HepG2 (cell line): ENCODE measurements around the gene VAV2. TPM values are rescaled to one million over a fixed set of nuclear protein-coding genes. Genes with fewer than 3 reads are reported as not detected.

Source experiments
- AKAP8 ChIP-seq: sonication (generic); formaldehyde crosslinking; IDR thresholded peaks from 2 replicates; pipeline ENCODE4 v1.5.1; 2020; ENCODE audit warnings: mild to moderate bottlenecking, missing genetic modification reagents
- ARNT2 ChIP-seq: sonication (generic); formaldehyde crosslinking; IDR thresholded peaks from 2 replicates; pipeline ENCODE4 v1.8.0; 2022; ENCODE audit warnings: mild to moderate bottlenecking, low read depth, missing genetic modification reagents, moderate library complexity
- HOXD1 ChIP-seq: sonication (generic); formaldehyde crosslinking; IDR thresholded peaks from 2 replicates; pipeline ENCODE4 v1.5.0; 2020; ENCODE audit warnings: missing genetic modification reagents
- ZNF383 ChIP-seq: sonication (generic); formaldehyde crosslinking; IDR thresholded peaks from 2 replicates; pipeline ENCODE4 v1.4.0; 2020; ENCODE audit warnings: missing genetic modification reagents, mild to moderate bottlenecking, borderline replicate concordance
- ZSCAN25 ChIP-seq: sonication (generic); formaldehyde crosslinking; IDR thresholded peaks from 2 replicates; pipeline ENCODE4 v1.8.0; 2022; ENCODE audit warnings: mild to moderate bottlenecking, missing genetic modification reagents
- polyA plus RNA-seq, 8 experiments: library from polyadenylated mRNA; depleted of rRNA in 3 of 8; stranded (reverse) in 7 of 8; unstranded in 1 of 8; fragments of >200 nt; fragmentation: Illumina TruSeq in 4 of 8; extraction: Trizol in 4 of 8; gene quantifications; 2 replicates each; pipeline versions ENCODE4 v1.2.1 to v1.2.3, GENCODE V29; 2011 to 2016; ENCODE audit warnings: low read depth in 4 of 8, missing spikeins in 1 of 8, mixed read lengths in 1 of 8; ENCODE audit not compliant: insufficient read depth in 1 of 8
- total RNA-seq, 5 experiments: library from RNA; depleted of rRNA; stranded (reverse); fragments of >200 nt; fragmentation: Illumina TruSeq; extraction: Trizol; gene quantifications; 2 replicates each; pipeline ENCODE4 v1.2.3, GENCODE V29; 2016; ENCODE audit warnings: low read depth in 1 of 5
- TF ChIP-seq, protein P1 (sequence below): sonication (generic); formaldehyde crosslinking; IDR thresholded peaks from 2 replicates; pipeline ENCODE4 v1.4.0; 2020; ENCODE audit warnings: mild to moderate bottlenecking, missing genetic modification reagents
- TF ChIP-seq, protein P2 (sequence below): sonication (generic); formaldehyde crosslinking; IDR thresholded peaks from 2 replicates; pipeline ENCODE4 v1.8.1; 2023; ENCODE audit warnings: missing genetic modification reagents, mild to moderate bottlenecking, borderline replicate concordance

Gene VAV2
- total and polyA plus RNA-seq, 2 of the 13 experiments (the other 11 are each of a cell fraction or from before 2014, with no cell fraction given), result 22.5 to 22.9 TPM

DNA sequence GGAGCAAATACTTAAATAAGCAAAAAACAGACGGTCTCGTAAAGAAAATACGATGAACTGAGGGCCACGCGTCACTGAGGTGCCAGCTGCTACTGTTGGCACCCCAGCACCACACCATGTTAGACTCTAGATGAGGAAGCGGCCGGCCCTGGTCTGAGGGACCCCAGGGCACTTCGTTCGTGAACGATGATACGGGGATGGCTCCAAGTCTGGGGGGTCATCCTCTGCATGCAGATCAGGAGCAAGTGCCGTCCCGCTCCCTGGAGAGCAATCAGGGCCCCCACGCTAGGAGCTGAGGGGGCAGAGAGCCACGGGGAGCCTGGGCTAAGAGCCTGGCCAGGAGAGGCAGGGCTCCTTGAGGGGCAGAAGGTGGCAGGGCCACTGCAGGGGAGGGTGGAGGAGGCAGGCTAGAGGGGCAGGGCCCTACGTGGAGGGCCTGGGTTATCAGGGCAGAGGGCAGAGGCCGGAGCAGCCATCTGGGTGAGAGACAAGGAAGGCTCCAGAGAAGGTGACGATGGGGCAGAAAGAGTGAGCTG is 278.1 kb downstream of the VAV2 start (continued):
- TF ChIP-seq, protein P1, sequence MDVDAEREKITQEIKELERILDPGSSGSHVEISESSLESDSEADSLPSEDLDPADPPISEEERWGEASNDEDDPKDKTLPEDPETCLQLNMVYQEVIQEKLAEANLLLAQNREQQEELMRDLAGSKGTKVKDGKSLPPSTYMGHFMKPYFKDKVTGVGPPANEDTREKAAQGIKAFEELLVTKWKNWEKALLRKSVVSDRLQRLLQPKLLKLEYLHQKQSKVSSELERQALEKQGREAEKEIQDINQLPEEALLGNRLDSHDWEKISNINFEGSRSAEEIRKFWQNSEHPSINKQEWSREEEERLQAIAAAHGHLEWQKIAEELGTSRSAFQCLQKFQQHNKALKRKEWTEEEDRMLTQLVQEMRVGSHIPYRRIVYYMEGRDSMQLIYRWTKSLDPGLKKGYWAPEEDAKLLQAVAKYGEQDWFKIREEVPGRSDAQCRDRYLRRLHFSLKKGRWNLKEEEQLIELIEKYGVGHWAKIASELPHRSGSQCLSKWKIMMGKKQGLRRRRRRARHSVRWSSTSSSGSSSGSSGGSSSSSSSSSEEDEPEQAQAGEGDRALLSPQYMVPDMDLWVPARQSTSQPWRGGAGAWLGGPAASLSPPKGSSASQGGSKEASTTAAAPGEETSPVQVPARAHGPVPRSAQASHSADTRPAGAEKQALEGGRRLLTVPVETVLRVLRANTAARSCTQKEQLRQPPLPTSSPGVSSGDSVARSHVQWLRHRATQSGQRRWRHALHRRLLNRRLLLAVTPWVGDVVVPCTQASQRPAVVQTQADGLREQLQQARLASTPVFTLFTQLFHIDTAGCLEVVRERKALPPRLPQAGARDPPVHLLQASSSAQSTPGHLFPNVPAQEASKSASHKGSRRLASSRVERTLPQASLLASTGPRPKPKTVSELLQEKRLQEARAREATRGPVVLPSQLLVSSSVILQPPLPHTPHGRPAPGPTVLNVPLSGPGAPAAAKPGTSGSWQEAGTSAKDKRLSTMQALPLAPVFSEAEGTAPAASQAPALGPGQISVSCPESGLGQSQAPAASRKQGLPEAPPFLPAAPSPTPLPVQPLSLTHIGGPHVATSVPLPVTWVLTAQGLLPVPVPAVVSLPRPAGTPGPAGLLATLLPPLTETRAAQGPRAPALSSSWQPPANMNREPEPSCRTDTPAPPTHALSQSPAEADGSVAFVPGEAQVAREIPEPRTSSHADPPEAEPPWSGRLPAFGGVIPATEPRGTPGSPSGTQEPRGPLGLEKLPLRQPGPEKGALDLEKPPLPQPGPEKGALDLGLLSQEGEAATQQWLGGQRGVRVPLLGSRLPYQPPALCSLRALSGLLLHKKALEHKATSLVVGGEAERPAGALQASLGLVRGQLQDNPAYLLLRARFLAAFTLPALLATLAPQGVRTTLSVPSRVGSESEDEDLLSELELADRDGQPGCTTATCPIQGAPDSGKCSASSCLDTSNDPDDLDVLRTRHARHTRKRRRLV (CRISPR knock-in tag), result 0 out of 2 replicates have a peak, but pooled peaks have one; percentile 7
- TF ChIP-seq HOXD1 (CRISPR knock-in tag), result no peak
- TF ChIP-seq ARNT2 (CRISPR knock-in tag), result 0 out of 2 replicates have a peak, but pooled peaks have one; percentile 38
- TF ChIP-seq ZNF383 (CRISPR knock-in tag), result 0 out of 2 replicates have a peak, but pooled peaks have one; percentile 58
- TF ChIP-seq ZSCAN25 (CRISPR knock-in tag), result peak; percentile 40; the same call in 1 of the 2 replicates
- TF ChIP-seq, protein P2, sequence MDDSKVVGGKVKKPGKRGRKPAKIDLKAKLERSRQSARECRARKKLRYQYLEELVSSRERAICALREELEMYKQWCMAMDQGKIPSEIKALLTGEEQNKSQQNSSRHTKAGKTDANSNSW (CRISPR knock-in tag), result 0 out of 2 replicates have a peak, but pooled peaks have one; percentile 45
- TF ChIP-seq AKAP8 (CRISPR knock-in tag), result peak; percentile 0; the same call in 1 of the 2 replicates
